Measurements from ENCODE around the gene BPTF.

DNA sequence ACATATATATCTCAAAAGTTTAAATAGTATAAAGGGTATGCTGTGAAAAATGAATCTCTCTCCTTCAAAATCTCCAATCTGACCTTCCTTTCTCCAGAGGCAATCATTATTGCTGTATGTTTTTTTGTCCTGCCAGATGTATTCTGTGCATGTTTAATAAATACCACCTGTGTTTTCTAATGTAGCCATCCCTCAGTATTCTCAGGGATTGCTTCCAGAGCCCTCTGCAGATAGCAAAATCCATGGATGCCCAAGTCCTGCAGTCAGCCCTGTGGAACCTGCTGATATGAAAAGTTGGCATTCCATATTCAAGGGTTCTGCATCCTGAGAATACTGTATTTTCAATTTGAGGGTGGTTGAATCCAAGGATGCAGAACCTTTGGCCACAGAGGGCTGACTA, 42.9 kb downstream of the BPTF start:
- TF ChIP-seq SIN3A (conservative IDR thresholded peaks at IDR 0.05 in 1 of 2, IDR thresholded peaks at IDR 0.05 in 1 of 2; ENCODE audit: low read depth in 1 of 2, low read length in 2 of 2) (no peak), EP300 (IDR thresholded peaks at IDR 0.05; ENCODE audit: borderline replicate concordance in 1 of 2, low read depth in 2 of 2, low read length in 2 of 2) (no peak), POLR2AphosphoS5 (IDR thresholded peaks at IDR 0.05; ENCODE audit: low read depth, low read length) (no peak), CHD2 (IDR thresholded peaks at IDR 0.05; ENCODE audit: low read length) (no peak), EZH2 (IDR thresholded peaks at IDR 0.05; ENCODE audit: low read depth, low read length, severe bottlenecking) (no peak), POLR2A (IDR thresholded peaks at IDR 0.05; ENCODE audit: control extremely low read depth in 1 of 2, low read depth in 2 of 2, low read length in 2 of 2) (no peak), RFX5 (IDR thresholded peaks at IDR 0.05; ENCODE audit: borderline replicate concordance, low read depth, low read length) (no peak), JUN (IDR thresholded peaks at IDR 0.05; ENCODE audit: low read depth, low read length) (no peak), SRF (IDR thresholded peaks at IDR 0.05; ENCODE audit: low read depth, low read length) (no peak)
- TF ChIP-seq, protein P1, sequence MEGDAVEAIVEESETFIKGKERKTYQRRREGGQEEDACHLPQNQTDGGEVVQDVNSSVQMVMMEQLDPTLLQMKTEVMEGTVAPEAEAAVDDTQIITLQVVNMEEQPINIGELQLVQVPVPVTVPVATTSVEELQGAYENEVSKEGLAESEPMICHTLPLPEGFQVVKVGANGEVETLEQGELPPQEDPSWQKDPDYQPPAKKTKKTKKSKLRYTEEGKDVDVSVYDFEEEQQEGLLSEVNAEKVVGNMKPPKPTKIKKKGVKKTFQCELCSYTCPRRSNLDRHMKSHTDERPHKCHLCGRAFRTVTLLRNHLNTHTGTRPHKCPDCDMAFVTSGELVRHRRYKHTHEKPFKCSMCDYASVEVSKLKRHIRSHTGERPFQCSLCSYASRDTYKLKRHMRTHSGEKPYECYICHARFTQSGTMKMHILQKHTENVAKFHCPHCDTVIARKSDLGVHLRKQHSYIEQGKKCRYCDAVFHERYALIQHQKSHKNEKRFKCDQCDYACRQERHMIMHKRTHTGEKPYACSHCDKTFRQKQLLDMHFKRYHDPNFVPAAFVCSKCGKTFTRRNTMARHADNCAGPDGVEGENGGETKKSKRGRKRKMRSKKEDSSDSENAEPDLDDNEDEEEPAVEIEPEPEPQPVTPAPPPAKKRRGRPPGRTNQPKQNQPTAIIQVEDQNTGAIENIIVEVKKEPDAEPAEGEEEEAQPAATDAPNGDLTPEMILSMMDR (IDR thresholded peaks at IDR 0.05; ENCODE audit: control extremely low read depth in 1 of 3, insufficient read depth in 1 of 3, low read depth in 1 of 3, low read length in 3 of 3), result no peak
